ENCODE data around the gene SMO. TPM values are rescaled to one million over a fixed set of nuclear protein-coding genes. Genes with fewer than 3 reads are reported as not detected.
"Not testable (repeated sequence)": the region's sequence is repeated elsewhere in the genome, so short reads cannot be mapped to it uniquely, and the experiment has no call there.

SMO gene
- total RNA-seq, 1 donor from 2014 or later = 5.0 TPM

- peak; percentile 53 for ATAC-seq (ENCODE audit: poor library complexity)
- intact Hi-C loops (cut with DNase I) = no loop called here
- no peak for DNase-seq
Observed at GRCh38 chr7:129168231-129169021, 20.0 kb upstream of the SMO start.

GRCh38 chr7:129169171-129169671 is 19.2 kb upstream of the SMO start:
- DNase-seq (peak; percentile 78), ATAC-seq (ENCODE audit: poor library complexity) (peak; percentile 96)
- intact Hi-C loops (cut with DNase I) = no loop called here

GRCh38 chr7:129169686-129170440 is 18.6 kb upstream of the SMO start:
- ATAC-seq (ENCODE audit: poor library complexity) (peak; percentile 35), DNase-seq (no peak)
- intact Hi-C loops (cut with DNase I) = no loop called here

GRCh38 chr7:129170441-129171021 is 17.9 kb upstream of the SMO start:
- intact Hi-C loops (cut with DNase I) = no loop called here
- ATAC-seq (ENCODE audit: poor library complexity) = no peak
- no peak for DNase-seq

GRCh38 chr7:129173861-129174260 is 14.6 kb upstream of the SMO start:
- ATAC-seq (ENCODE audit: poor library complexity); DNase-seq; intact Hi-C loops (cut with DNase I): not testable (repeated sequence)

GRCh38 chr7:129176916-129177710 is 11.3 kb upstream of the SMO start:
- intact Hi-C loops (cut with DNase I) = no loop called here
- ATAC-seq (ENCODE audit: poor library complexity) = no peak
- DNase-seq = no peak

GRCh38 chr7:129184981-129185670 is 3.3 kb upstream of the SMO start:
- ATAC-seq (ENCODE audit: poor library complexity) = no peak
- intact Hi-C loops (cut with DNase I) = no loop called here

GRCh38 chr7:129186749-129187260 is 1.6 kb upstream of the SMO start:
- ATAC-seq (ENCODE audit: poor library complexity) = no peak
- intact Hi-C loops (cut with DNase I) = no loop called here

More at GRCh38 chr7:129184981-129185670, 3.3 kb upstream of the SMO start:
- DNase-seq = no peak

GRCh38 chr7:129187681-129188371 is 607 bp upstream of the SMO start:
- ATAC-seq (ENCODE audit: poor library complexity) (no peak), DNase-seq (no peak)
- intact Hi-C loops (cut with DNase I) = no loop called here

More at GRCh38 chr7:129186749-129187260, 1.6 kb upstream of the SMO start:
- no peak for DNase-seq

GRCh38 chr7:129188892-129189660 is 643 bp downstream of the SMO start:
- intact Hi-C loops (cut with DNase I) = no loop called here
- ATAC-seq (ENCODE audit: poor library complexity) (peak; percentile 62), DNase-seq (peak; percentile 48)

GRCh38 chr7:129189661-129190310 is 1.4 kb downstream of the SMO start:
- no peak for ATAC-seq (ENCODE audit: poor library complexity)
- intact Hi-C loops (cut with DNase I) = no loop called here
- no peak for DNase-seq

GRCh38 chr7:129191272-129191671 is 2.8 kb downstream of the SMO start:
- ATAC-seq (ENCODE audit: poor library complexity) (no peak), DNase-seq (no peak)
- intact Hi-C loops (cut with DNase I) = no loop called here

GRCh38 chr7:129193892-129194291 is 5.5 kb downstream of the SMO start:
- ATAC-seq (ENCODE audit: poor library complexity) (no peak), DNase-seq (no peak)
- intact Hi-C loops (cut with DNase I) = no loop called here

- DNase-seq (no peak), ATAC-seq (ENCODE audit: poor library complexity) (no peak)
- intact Hi-C loops (cut with DNase I) = no loop called here
Observed at GRCh38 chr7:129197771-129198170, 9.3 kb downstream of the SMO start.

- DNase-seq (no peak), ATAC-seq (ENCODE audit: poor library complexity) (no peak)
- intact Hi-C loops (cut with DNase I) = no loop called here
Observed at GRCh38 chr7:129199406-129199805, 11.0 kb downstream of the SMO start.

Measured in Right ventricle myocardium superior (tissue), 1 donor.